ENCODE measurements around the gene RBM48. TPM values are rescaled to one million over a fixed set of nuclear protein-coding genes. Genes with fewer than 3 reads are reported as not detected.

The RBM48 gene
- 12.5 and 13.6 TPM in 2 replicates for total RNA-seq (2014; rRNA removed; shearing (Covaris generic))

GRCh38 chr7:92528188-92528957, at the start of gene RBM48, which contains the start of gene PEX1:
RBM48 (plus strand) TSS chr7:92528795; CDS start chr7:92528814, 19 bp downstream.
PEX1 (minus strand) TSS chr7:92528520; CDS start chr7:92528435, 85 bp downstream.

Other genes starting within 250 kb of the RBM48 start
- 24.1 and 30.0 TPM in 2 replicates for gene GATAD1, start 81.3 kb upstream of the RBM48 start, total RNA-seq (2014; rRNA removed; shearing (Covaris generic))
- not detected in 2 replicates for gene ERVW-1, start 50.8 kb upstream of the RBM48 start, total RNA-seq (2014; rRNA removed; shearing (Covaris generic))
- 12.4 and 20.9 TPM in 2 replicates for gene PEX1, start 275 bp upstream of the RBM48 start, total RNA-seq (2014; rRNA removed; shearing (Covaris generic))
- gene FAM133B, start 61.6 kb downstream of the RBM48 start, total RNA-seq (2014; rRNA removed; shearing (Covaris generic)) = 29.9 and 34.2 TPM in 2 replicates